Spleen (tissue), 11 donors: Measurements from ENCODE around the gene LPP. TPM values are rescaled to one million over a fixed set of nuclear protein-coding genes. Genes with fewer than 3 reads are reported as not detected.

Source experiments
- DNase-seq: peaks from one replicate; pipeline ENCODE4 v3.0.0-alpha.2; 2020
- H3K27ac ChIP-seq, 8 donors: fragments of 200-600 bp; sonication (generic) in 7 of 8; 1 replicate in 4 of 8; 2 replicates in 4 of 8; pipeline versions ENCODE4 v1.5.0 to v1.8.0; 2016 to 2021; ENCODE audit warnings: inconsistent platforms in 4 of 8, mild to moderate bottlenecking in 4 of 8, moderate library complexity in 1 of 8
- H3K27me3 ChIP-seq, 7 donors: fragments of 200-600 bp; sonication (generic) in 6 of 7; replicated peaks in 1 of 7; 1 replicate in 4 of 7; 2 replicates in 3 of 7; pipeline versions ENCODE4 v1.5.0 to v1.8.0; 2016 to 2021; ENCODE audit warnings: inconsistent platforms in 3 of 7, mild to moderate bottlenecking in 1 of 7
- H3K36me3 ChIP-seq, 6 donors: fragments of 200-600 bp; sonication (generic) in 5 of 6; 1 replicate in 4 of 6; 2 replicates in 2 of 6; pipeline versions ENCODE4 v1.5.0 to v1.8.0; 2016 to 2021; ENCODE audit warnings: inconsistent platforms in 2 of 6
- H3K4me1 ChIP-seq, 6 donors: fragments of 200-600 bp; sonication (generic) in 5 of 6; 1 replicate in 3 of 6; 2 replicates in 3 of 6; pipeline versions ENCODE4 v1.5.0 to v1.8.0; 2016 to 2021; ENCODE audit warnings: inconsistent platforms in 3 of 6
- H3K4me3 ChIP-seq, 8 donors: fragments of 200-600 bp; sonication (generic) in 7 of 8; 1 replicate in 4 of 8; 2 replicates in 4 of 8; pipeline versions ENCODE4 v1.5.0 to v1.8.0; 2016 to 2021; ENCODE audit warnings: inconsistent platforms in 4 of 8, mild to moderate bottlenecking in 4 of 8, moderate library complexity in 2 of 8
- H3K9me3 ChIP-seq, 8 donors: fragments of 200-600 bp; sonication (generic) in 7 of 8; 1 replicate in 4 of 8; 2 replicates in 4 of 8; pipeline versions ENCODE4 v1.5.0 to v1.8.0; 2016 to 2021; ENCODE audit warnings: inconsistent platforms in 4 of 8
- POLR2A ChIP-seq, 3 donors: fragments of 450-650 bp; IDR thresholded peaks; one replicate each; pipeline ENCODE4 v1.5.1; 2017; ENCODE audit warnings: antibody characterized with exemption in 3 of 3, mild to moderate bottlenecking in 1 of 3
- POLR2AphosphoS5 ChIP-seq, 3 donors: sonication (generic); formaldehyde crosslinking; IDR thresholded peaks; one replicate each; pipeline ENCODE4 v1.5.1; 2017; ENCODE audit warnings: antibody characterized with exemption in 3 of 3
- WGBS, 5 donors: extraction: QIAGEN DNeasy Blood & Tissue Kit in 3 of 5; methylation state at CpG; one replicate each; pipeline versions ENCODE4 v1.1.5 to v1.1.7; 2013 to 2018; 5-methylcytosine and 5-hydroxymethylcytosine counted together
- intact Hi-C: fragments of 100-400 bp; cut with DNase I; formaldehyde crosslinking; loops from one replicate; pipeline ENCODE4 v1.15.0; 2023; ENCODE audit warnings: low total_unique reads
- polyA plus RNA-seq, 3 donors: library from polyadenylated mRNA; stranded (reverse); fragments of 200-250 nt; gene quantifications; one replicate each; pipeline ENCODE4 v1.2.1, GENCODE V29; 2013
- total RNA-seq, 7 donors: library from RNA; depleted of rRNA in 3 of 7; stranded (reverse); fragments of >200 nt in 3 of 7; fragmentation: NEBNext Ultra II Directional in 4 of 7; extraction: Animal tissue kit (Norgen Biotek cat#: 25700) in 4 of 7; gene quantifications; one replicate each; pipeline versions ENCODE4 v1.1.0 to v1.2.1, GENCODE V29; 2016 to 2021
- TF ChIP-seq, protein P1 (sequence below), 11 experiments: fragments of 200-600 bp in 7 of 11; fragments of 450-650 bp in 4 of 11; sonication (generic) in 4 of 11; IDR thresholded peaks in 8 of 11; conservative IDR thresholded peaks in 3 of 11; 1 replicate in 7 of 11; 2 replicates in 4 of 11; pipeline versions ENCODE4 v1.4.0 to v1.8.0; 2016 to 2021; ENCODE audit warnings: antibody characterized with exemption in 11 of 11, inconsistent platforms in 4 of 11, mild to moderate bottlenecking in 1 of 11
- donor health status: healthy with polysubstance abuse.
- donor health status: DM: no; HTN: no; CAD: no; lungs with moderate emphysema.
- donor health status: DM: no; HTN: no; CAD: no.
- donor health status: Bipolar disorder and iron deficiency.
- donor health status: healthy.
- donor health status: DM: no; HTN: no; CAD: no.
- donor health status: DM: yes; HTN: yes; CAD: no.

Gene LPP
- total and polyA plus RNA-seq, 10 donors, result 2.4 to 270 (median 156) TPM

DNA sequence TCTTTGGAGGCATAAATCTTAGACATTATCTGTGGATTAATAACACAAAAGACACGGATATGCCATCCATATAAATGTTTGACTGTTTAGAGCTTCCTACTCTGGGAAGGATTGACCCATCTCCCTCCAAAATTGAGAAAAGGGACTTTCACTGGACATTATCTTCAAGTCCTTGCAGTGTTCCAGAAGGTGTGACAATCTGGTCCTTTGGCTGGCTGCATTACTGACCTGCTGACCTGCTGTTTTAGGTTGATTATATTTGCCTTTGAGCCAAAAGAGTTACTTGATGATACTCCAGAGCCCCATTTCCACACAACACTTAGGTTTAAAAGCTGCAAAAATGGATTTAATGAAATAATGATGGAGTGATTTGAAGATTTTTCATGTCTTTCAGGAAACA is 504.6 kb downstream of the LPP start:
- no peak for TF ChIP-seq POLR2A (IDR thresholded peaks at IDR 0.05)
- TF ChIP-seq, protein P1, sequence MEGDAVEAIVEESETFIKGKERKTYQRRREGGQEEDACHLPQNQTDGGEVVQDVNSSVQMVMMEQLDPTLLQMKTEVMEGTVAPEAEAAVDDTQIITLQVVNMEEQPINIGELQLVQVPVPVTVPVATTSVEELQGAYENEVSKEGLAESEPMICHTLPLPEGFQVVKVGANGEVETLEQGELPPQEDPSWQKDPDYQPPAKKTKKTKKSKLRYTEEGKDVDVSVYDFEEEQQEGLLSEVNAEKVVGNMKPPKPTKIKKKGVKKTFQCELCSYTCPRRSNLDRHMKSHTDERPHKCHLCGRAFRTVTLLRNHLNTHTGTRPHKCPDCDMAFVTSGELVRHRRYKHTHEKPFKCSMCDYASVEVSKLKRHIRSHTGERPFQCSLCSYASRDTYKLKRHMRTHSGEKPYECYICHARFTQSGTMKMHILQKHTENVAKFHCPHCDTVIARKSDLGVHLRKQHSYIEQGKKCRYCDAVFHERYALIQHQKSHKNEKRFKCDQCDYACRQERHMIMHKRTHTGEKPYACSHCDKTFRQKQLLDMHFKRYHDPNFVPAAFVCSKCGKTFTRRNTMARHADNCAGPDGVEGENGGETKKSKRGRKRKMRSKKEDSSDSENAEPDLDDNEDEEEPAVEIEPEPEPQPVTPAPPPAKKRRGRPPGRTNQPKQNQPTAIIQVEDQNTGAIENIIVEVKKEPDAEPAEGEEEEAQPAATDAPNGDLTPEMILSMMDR (IDR thresholded peaks at IDR 0.05 in 8 of 11, conservative IDR thresholded peaks at IDR 0.05 in 3 of 11), result no peak
- TF ChIP-seq POLR2AphosphoS5 (IDR thresholded peaks at IDR 0.05), result no peak

DNA sequence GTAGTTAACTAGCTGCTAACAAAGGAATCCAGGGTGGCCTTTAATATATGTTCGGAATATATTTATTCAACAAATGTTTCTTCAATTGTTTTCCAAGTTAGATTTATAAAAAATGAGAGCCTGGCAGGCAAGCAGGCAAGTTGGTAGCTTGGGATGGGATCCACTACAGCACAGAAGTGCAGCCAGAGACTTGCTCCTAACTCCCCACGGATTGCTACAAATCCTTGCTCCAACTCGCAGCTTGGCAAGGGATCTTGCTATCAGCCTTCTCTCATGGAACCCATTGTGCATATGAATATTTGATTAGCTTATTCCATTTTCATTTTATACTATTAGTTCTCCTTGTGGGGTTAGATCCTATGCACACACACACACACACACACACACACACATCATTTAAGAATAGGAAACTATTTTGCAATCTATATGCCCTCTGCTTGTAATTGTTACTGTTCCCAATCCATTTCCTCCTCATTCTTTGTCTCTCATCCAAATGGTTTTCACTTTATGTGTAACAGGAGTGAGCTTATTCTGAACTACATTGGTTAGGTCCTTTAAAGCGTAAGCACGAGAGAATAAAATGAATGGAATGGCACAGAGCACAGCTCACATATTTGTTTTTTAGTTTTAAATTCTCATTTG is 505.6 kb downstream of the LPP start:
- Histone ChIP-seq H3K4me3 (no peak overlapping the region), H3K4me1 (peaks cover 0 to 18% (median 0%) of the 10 kb centered on the region in 6 donors), H3K36me3 (no peaks in the 10 kb centered on the region), H3K27me3 (no peaks in the 10 kb centered on the region), H3K9me3 (no peaks in the 10 kb centered on the region), H3K27ac (no peak overlapping the region)
- intact Hi-C loops, result no loop called here
- no peak for DNase-seq
- WGBS, 5 donors, result 88 to 93% (median 92%) methylated on average over 5 of the region's 5 CpGs
- no peak for TF ChIP-seq POLR2AphosphoS5 (IDR thresholded peaks at IDR 0.05)
- TF ChIP-seq, protein P1 (IDR thresholded peaks at IDR 0.05 in 8 of 11, conservative IDR thresholded peaks at IDR 0.05 in 3 of 11), result no peak
- no peak for TF ChIP-seq POLR2A (IDR thresholded peaks at IDR 0.05)

More for the DNA sequence above, 504.6 kb downstream of the LPP start:
- Histone ChIP-seq H3K27me3 (no peaks in the 10 kb centered on the region), H3K4me3 (no peak overlapping the region), H3K27ac (no peak overlapping the region), H3K36me3 (no peaks in the 10 kb centered on the region), H3K9me3 (no peaks in the 10 kb centered on the region), H3K4me1 (peaks cover 0 to 18% (median 0%) of the 10 kb centered on the region in 6 donors)
- intact Hi-C loops, result no loop called here
- 86 to 92% (median 91%) methylated on average over 1 of the region's 1 CpG for WGBS, 5 donors
- no peak for DNase-seq

DNA sequence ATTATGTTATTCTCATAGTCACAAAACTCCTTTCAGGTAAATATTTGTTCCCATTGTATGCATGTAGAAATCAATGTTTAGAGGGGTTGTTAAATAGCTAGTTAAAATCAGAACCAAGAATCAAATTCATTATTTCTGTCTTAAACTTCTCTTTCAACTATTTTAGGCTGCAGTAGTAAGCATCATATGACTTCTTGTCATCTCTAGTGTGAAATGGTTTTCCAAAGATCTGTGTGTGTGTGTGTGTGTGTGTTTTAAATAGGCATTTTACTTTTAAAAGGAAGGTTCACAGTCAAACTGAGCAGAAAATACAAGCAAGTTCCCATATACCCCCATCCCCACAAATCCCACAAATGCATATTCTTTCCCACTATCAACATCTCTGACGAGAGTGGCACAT is 506.5 kb downstream of the LPP start:
- no peaks in the 10 kb centered on the region for H3K36me3 ChIP-seq
- DNase-seq, result no peak
- intact Hi-C loops, result no loop called here
- TF ChIP-seq, protein P1 (IDR thresholded peaks at IDR 0.05 in 8 of 11, conservative IDR thresholded peaks at IDR 0.05 in 3 of 11), result no peak
- no peak for TF ChIP-seq POLR2A (IDR thresholded peaks at IDR 0.05)
- no peak for TF ChIP-seq POLR2AphosphoS5 (IDR thresholded peaks at IDR 0.05)
- H3K27ac ChIP-seq, result no peak overlapping the region
- H3K27me3 ChIP-seq, result no peaks in the 10 kb centered on the region
- H3K9me3 ChIP-seq, result no peaks in the 10 kb centered on the region
- 90 to 100% (median 93%) methylated on average over 1 of the region's 1 CpG for WGBS, 5 donors
- peaks cover 0 to 18% (median 0%) of the 10 kb centered on the region in 6 donors for H3K4me1 ChIP-seq
- H3K4me3 ChIP-seq, result no peak overlapping the region

GRCh38 chr3:188661806-188662205 is 507.8 kb downstream of the LPP start:
- intact Hi-C loops, result no loop called here
- peaks cover 0 to 18% (median 0%) of the 10 kb centered on the region in 6 donors for H3K4me1 ChIP-seq
- 71 to 95% (median 90%) methylated on average over 2 of the region's 2 CpGs for WGBS, 5 donors
- no peaks in the 10 kb centered on the region for H3K9me3 ChIP-seq
- DNase-seq, result no peak
- no peaks in the 10 kb centered on the region for H3K36me3 ChIP-seq
- no peak for TF ChIP-seq POLR2A (IDR thresholded peaks at IDR 0.05)
- TF ChIP-seq, protein P1 (IDR thresholded peaks at IDR 0.05 in 8 of 11, conservative IDR thresholded peaks at IDR 0.05 in 3 of 11), result no peak
- TF ChIP-seq POLR2AphosphoS5 (IDR thresholded peaks at IDR 0.05), result no peak
- no peak overlapping the region for H3K27ac ChIP-seq
- no peak overlapping the region for H3K4me3 ChIP-seq
- H3K27me3 ChIP-seq, result no peaks in the 10 kb centered on the region
